ENCODE measurements around the gene PILRB. TPM values are rescaled to one million over a fixed set of nuclear protein-coding genes. Genes with fewer than 3 reads are reported as not detected.
A peak's percentile ranks its signal among the peaks of the same experiment; 100 is the strongest.

Gene PILRB
- total and polyA plus RNA-seq, 2 donors from 2014 or later: 45.0 to 76.4 TPM

GRCh38 chr7:100389437-100390088 lies 31.6 kb downstream of the PILRB start:
- no peak overlapping the region for H3K4me3 ChIP-seq (ENCODE audit: low read length in 3 of 3)
- no peak overlapping the region for H3K27ac ChIP-seq (ENCODE audit: low read depth in 2 of 2, low read length in 2 of 2)
- FAIRE-seq (no peak), DNase-seq (no peak)
- H3K9me3 ChIP-seq (ENCODE audit: control insufficient read depth in 2 of 3, insufficient read depth in 1 of 3, low read length in 3 of 3): no peaks in the 10 kb centered on the region
- intact Hi-C loops (cut with DNase I): no loop called here
- peak overlapping the region in 1 of 3 donors; percentile 12 for H3K9ac ChIP-seq (ENCODE audit: low read length in 3 of 3)
- H3K4me1 ChIP-seq (ENCODE audit: control insufficient read depth in 2 of 3, insufficient read depth in 2 of 3, low read depth in 1 of 3, low read length in 3 of 3): peaks cover 0 to 2% (median 0%) of the 10 kb centered on the region in 3 donors
- no peaks in the 10 kb centered on the region for H3K27me3 ChIP-seq (ENCODE audit: control insufficient read depth, insufficient read depth, low read length)
- no peaks in the 10 kb centered on the region for H3K36me3 ChIP-seq (ENCODE audit: control insufficient read depth in 2 of 3, insufficient read depth in 3 of 3, low read length in 3 of 3)
- no peak for TF ChIP-seq CTCF (IDR thresholded peaks at IDR 0.05; ENCODE audit: borderline replicate concordance, extremely low read depth, insufficient read depth)

GRCh38 chr7:100390286-100391009 lies 32.5 kb downstream of the PILRB start:
- DNase-seq (no peak), FAIRE-seq (no peak)
- Histone ChIP-seq H3K9me3 (ENCODE audit: control insufficient read depth in 2 of 3, insufficient read depth in 1 of 3, low read length in 3 of 3) (no peaks in the 10 kb centered on the region), H3K27me3 (ENCODE audit: control insufficient read depth, insufficient read depth, low read length) (no peaks in the 10 kb centered on the region), H3K4me1 (ENCODE audit: control insufficient read depth in 2 of 3, insufficient read depth in 2 of 3, low read depth in 1 of 3, low read length in 3 of 3) (peaks cover 0 to 2% (median 0%) of the 10 kb centered on the region in 3 donors), H3K4me3 (ENCODE audit: low read length in 3 of 3) (no peak overlapping the region), H3K27ac (ENCODE audit: low read depth in 2 of 2, low read length in 2 of 2) (no peak overlapping the region), H3K9ac (ENCODE audit: low read length in 3 of 3) (no peak overlapping the region), H3K36me3 (ENCODE audit: control insufficient read depth in 2 of 3, insufficient read depth in 3 of 3, low read length in 3 of 3) (no peaks in the 10 kb centered on the region)
- TF ChIP-seq CTCF (IDR thresholded peaks at IDR 0.05; ENCODE audit: borderline replicate concordance, extremely low read depth, insufficient read depth): no peak
- intact Hi-C loops (cut with DNase I): no loop called here

GRCh38 chr7:100393233-100393905 lies 35.5 kb downstream of the PILRB start:
- DNase-seq: no peak
- H3K9ac ChIP-seq (ENCODE audit: low read length in 3 of 3): no peak overlapping the region
- no peaks in the 10 kb centered on the region for H3K9me3 ChIP-seq (ENCODE audit: control insufficient read depth in 2 of 3, insufficient read depth in 1 of 3, low read length in 3 of 3)
- H3K36me3 ChIP-seq (ENCODE audit: control insufficient read depth in 2 of 3, insufficient read depth in 3 of 3, low read length in 3 of 3): no peaks in the 10 kb centered on the region
- no peaks in the 10 kb centered on the region for H3K27me3 ChIP-seq (ENCODE audit: control insufficient read depth, insufficient read depth, low read length)
- H3K4me1 ChIP-seq (ENCODE audit: control insufficient read depth in 2 of 3, insufficient read depth in 2 of 3, low read depth in 1 of 3, low read length in 3 of 3): peaks cover 0 to 2% (median 0%) of the 10 kb centered on the region in 3 donors
- no peak overlapping the region for H3K4me3 ChIP-seq (ENCODE audit: low read length in 3 of 3)
- no peak for TF ChIP-seq CTCF (IDR thresholded peaks at IDR 0.05; ENCODE audit: borderline replicate concordance, extremely low read depth, insufficient read depth)
- intact Hi-C loops (cut with DNase I): no loop called here
- no peak overlapping the region for H3K27ac ChIP-seq (ENCODE audit: low read depth in 2 of 2, low read length in 2 of 2)
- FAIRE-seq: no peak

Data from kidney (tissue), 14 donors.